Gastroesophageal sphincter (tissue), 3 donors: ENCODE data around the gene NR6A1.

Experiments
- CTCF ChIP-seq, 4 experiments: fragments of 200-600 bp in 2 of 4; fragments of 450-650 bp in 2 of 4; sonication (generic) in 1 of 4; IDR thresholded peaks; one replicate each; pipeline ENCODE4 v1.5.1; 2017 to 2019; ENCODE audit warnings: antibody characterized with exemption in 4 of 4, mild to moderate bottlenecking in 2 of 4, moderate library complexity in 2 of 4
- EP300 ChIP-seq: sonication (generic); formaldehyde crosslinking; IDR thresholded peaks from one replicate; pipeline ENCODE4 v1.6.1; 2017; ENCODE audit warnings: antibody characterized with exemption, mild to moderate bottlenecking
- POLR2A ChIP-seq, 2 donors: fragments of 450-650 bp; IDR thresholded peaks; one replicate each; pipeline ENCODE4 v1.6.1; 2017; ENCODE audit warnings: antibody characterized with exemption in 2 of 2, mild to moderate bottlenecking in 2 of 2, moderate library complexity in 1 of 2
- POLR2AphosphoS5 ChIP-seq: sonication (generic); formaldehyde crosslinking; IDR thresholded peaks from one replicate; pipeline ENCODE4 v1.6.1; 2017; ENCODE audit warnings: antibody characterized with exemption

DNA sequence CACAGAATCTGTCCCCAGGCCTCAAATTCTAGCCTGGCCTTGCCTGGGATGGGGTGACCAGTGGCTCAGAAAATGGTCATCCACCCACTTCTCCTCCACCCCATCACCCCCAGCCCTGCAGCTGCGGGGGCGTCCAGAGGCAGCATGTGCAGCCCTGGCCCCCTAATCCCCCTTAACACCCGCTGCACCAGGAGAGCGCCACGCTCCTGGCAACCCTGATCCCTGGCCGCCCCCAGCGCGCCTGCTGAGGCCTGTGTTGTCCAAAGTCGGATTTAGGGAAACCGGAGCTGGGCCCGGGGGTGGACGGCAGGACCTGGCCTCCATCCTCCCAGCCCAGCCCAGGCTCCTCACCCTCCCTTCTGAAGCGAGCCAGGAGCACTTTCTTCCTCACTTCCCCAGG lies 285.9 kb downstream of the NR6A1 start:
- TF ChIP-seq CTCF (IDR thresholded peaks at IDR 0.05) (no peak), POLR2AphosphoS5 (no peak), POLR2A (IDR thresholded peaks at IDR 0.05) (no peak), EP300 (no peak)
